CD4-positive, CD25-positive, alpha-beta regulatory T cell (primary cell): ENCODE data around the gene GALNT16. TPM values are rescaled to one million over a fixed set of nuclear protein-coding genes. Genes with fewer than 3 reads are reported as not detected.
A peak's percentile ranks its signal among the peaks of the same experiment; 100 is the strongest.

Source experiments
- ATAC-seq, 2 donors: fragments of 150-1000 bp; cut with Tn5 transposase; one replicate each; pipeline ENCODE4 v1.10.0; 2021; ENCODE audit warnings: low read depth in 2 of 2, moderate number of reproducible peaks in 2 of 2, moderate library complexity in 1 of 2
- DNase-seq, 3 donors: peaks; one replicate each; pipeline versions ENCODE4 v3.0.0 to v3.0.0-alpha.2; 2012 to 2022; ENCODE audit warnings: mixed read lengths in 1 of 3
- H3K27ac ChIP-seq: one replicate; pipeline ENCODE4 v1.7.0; 2013; ENCODE audit warnings: mild to moderate bottlenecking, low read length; ENCODE audit not compliant: insufficient read depth, poor library complexity, severe bottlenecking
- H3K27me3 ChIP-seq: one replicate; pipeline ENCODE4 v1.7.0; 2013; ENCODE audit warnings: low read length; ENCODE audit not compliant: control insufficient read depth, insufficient read depth
- H3K36me3 ChIP-seq: one replicate; pipeline ENCODE4 v1.7.0; 2013; ENCODE audit warnings: mild to moderate bottlenecking, low read length, moderate library complexity; ENCODE audit not compliant: control insufficient read depth, insufficient read depth
- H3K4me1 ChIP-seq: 2 replicates; pipeline ENCODE4 v1.7.0; 2013; ENCODE audit warnings: mild to moderate bottlenecking, low read length; ENCODE audit not compliant: insufficient read depth, control insufficient read depth, poor library complexity, severe bottlenecking
- H3K4me3 ChIP-seq: one replicate; pipeline ENCODE4 v1.7.0; 2013; ENCODE audit warnings: low read depth, mild to moderate bottlenecking, low read length, moderate library complexity
- H3K9me3 ChIP-seq, 2 experiments: 1 replicate in 1 of 2; 2 replicates in 1 of 2; pipeline ENCODE4 v1.7.0; 2013; ENCODE audit warnings: low read length in 2 of 2, mild to moderate bottlenecking in 1 of 2, moderate library complexity in 1 of 2; ENCODE audit not compliant: control insufficient read depth in 2 of 2
- H3K27ac Mint-ChIP-seq, 3 donors: one replicate each; pipeline ENCODE4 v1.8.0; 2020 to 2022; ENCODE audit warnings: mild to moderate bottlenecking in 3 of 3, mixed read lengths in 3 of 3, moderate library complexity in 2 of 3
- H3K27me3 Mint-ChIP-seq: one replicate; pipeline ENCODE4 v1.8.0; 2022; ENCODE audit warnings: mild to moderate bottlenecking, mixed read lengths
- H3K36me3 Mint-ChIP-seq: one replicate; pipeline ENCODE4 v1.8.0; 2020; ENCODE audit warnings: mixed read lengths
- H3K4me1 Mint-ChIP-seq, 4 donors: one replicate each; pipeline ENCODE4 v1.8.0; 2020 to 2022; ENCODE audit warnings: mixed read lengths in 4 of 4, mild to moderate bottlenecking in 1 of 4
- H3K4me3 Mint-ChIP-seq, 4 donors: one replicate each; pipeline ENCODE4 v1.8.0; 2020 to 2022; ENCODE audit warnings: mild to moderate bottlenecking in 4 of 4, mixed read lengths in 4 of 4, moderate library complexity in 3 of 4
- H3K9me3 Mint-ChIP-seq, 7 donors: one replicate each; pipeline ENCODE4 v1.8.0; 2020 to 2022; ENCODE audit warnings: mixed read lengths in 7 of 7, mild to moderate bottlenecking in 3 of 7, moderate library complexity in 2 of 7
- polyA plus RNA-seq, 4 donors: library from polyadenylated mRNA; unstranded; fragments of 300-500 nt; fragmentation: Illumina TruSeq; gene quantifications; one replicate each; pipeline ENCODE4 v1.2.3, GENCODE V29; 2021
- total RNA-seq: library from RNA; stranded (reverse); gene quantifications from one replicate; pipeline ENCODE4 v1.2.3, GENCODE V29; 2022

Gene GALNT16
- total and polyA plus RNA-seq, 5 donors from 2014 or later, result 0.05 TPM; not detected in 4

DNA sequence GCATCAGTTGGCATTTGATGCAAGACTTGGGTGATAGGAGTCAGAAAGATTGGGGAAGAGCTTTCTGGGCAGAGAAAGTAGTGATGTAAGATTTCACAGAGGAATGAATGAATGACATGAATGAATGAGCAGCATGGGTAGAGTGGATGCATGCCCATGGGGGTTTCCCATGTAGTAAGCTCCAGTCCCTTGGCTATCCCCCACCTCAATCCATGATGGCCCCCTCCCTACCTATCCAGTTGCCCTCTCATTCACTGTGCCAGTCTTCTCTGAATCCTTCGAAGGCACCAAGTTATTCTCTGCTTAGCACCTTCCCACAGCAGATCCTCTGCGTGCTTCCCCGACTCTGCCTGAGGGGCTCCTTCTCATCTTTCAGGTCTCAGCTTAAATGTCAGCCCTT is 106.1 kb downstream of the GALNT16 start:
- DNase-seq, result no peak
- H3K9me3 Mint-ChIP-seq, result no peaks in the 10 kb centered on the region
- H3K4me1 Mint-ChIP-seq, result no peaks in the 10 kb centered on the region
- ATAC-seq, result no peak
- no peak overlapping the region for H3K27ac Mint-ChIP-seq
- H3K36me3 Mint-ChIP-seq, result no peaks in the 10 kb centered on the region
- no peaks in the 10 kb centered on the region for H3K4me1 ChIP-seq
- no peaks in the 10 kb centered on the region for H3K9me3 ChIP-seq
- H3K36me3 ChIP-seq, result no peaks in the 10 kb centered on the region
- H3K4me3 ChIP-seq, result no peak overlapping the region
- H3K27ac ChIP-seq, result no peak overlapping the region
- H3K4me3 Mint-ChIP-seq, result no peak overlapping the region
- H3K27me3 ChIP-seq, result no peaks in the 10 kb centered on the region
- H3K27me3 Mint-ChIP-seq, result no peaks in the 10 kb centered on the region

- H3K27ac Mint-ChIP-seq, result no peak overlapping the region
- no peaks in the 10 kb centered on the region for H3K4me1 Mint-ChIP-seq
- Histone ChIP-seq H3K4me3 (no peak overlapping the region), H3K4me1 (no peaks in the 10 kb centered on the region), H3K36me3 (no peaks in the 10 kb centered on the region), H3K9me3 (no peaks in the 10 kb centered on the region), H3K27me3 (no peaks in the 10 kb centered on the region), H3K27ac (no peak overlapping the region)
- ATAC-seq (no peak), DNase-seq (no peak)
- H3K27me3 Mint-ChIP-seq, result no peaks in the 10 kb centered on the region
- no peaks in the 10 kb centered on the region for H3K9me3 Mint-ChIP-seq
- no peak overlapping the region for H3K4me3 Mint-ChIP-seq
- H3K36me3 Mint-ChIP-seq, result no peaks in the 10 kb centered on the region
Measured at GRCh38 chr14:69366761-69367160, 106.8 kb downstream of the GALNT16 start.

DNA sequence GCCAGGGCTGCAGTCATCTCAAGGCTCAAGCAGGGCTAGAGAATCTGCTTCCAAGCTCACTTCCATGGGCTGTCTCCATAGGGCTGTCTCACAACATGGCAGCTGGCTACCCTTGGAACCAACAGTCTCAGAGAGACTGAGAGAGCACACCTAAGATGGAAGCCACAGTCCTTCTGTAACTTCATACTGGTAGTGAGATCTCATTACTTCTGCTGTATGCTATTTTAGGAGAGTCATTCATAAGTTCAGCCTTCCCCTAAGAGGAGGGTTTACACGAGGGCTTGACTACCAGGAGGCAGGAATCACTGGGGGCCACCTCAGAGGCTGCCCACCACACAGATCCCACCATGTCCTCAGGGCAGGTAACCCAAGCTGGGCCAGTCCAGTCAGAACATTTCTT is 108.4 kb downstream of the GALNT16 start:
- H3K4me1 Mint-ChIP-seq, result no peaks in the 10 kb centered on the region
- Histone ChIP-seq H3K27me3 (no peaks in the 10 kb centered on the region), H3K4me3 (no peak overlapping the region), H3K36me3 (no peaks in the 10 kb centered on the region), H3K4me1 (no peaks in the 10 kb centered on the region), H3K27ac (no peak overlapping the region), H3K9me3 (no peaks in the 10 kb centered on the region)
- DNase-seq (no peak), ATAC-seq (no peak)
- no peaks in the 10 kb centered on the region for H3K27me3 Mint-ChIP-seq
- peaks cover 5% of the 10 kb centered on the region for H3K36me3 Mint-ChIP-seq
- H3K27ac Mint-ChIP-seq, result no peak overlapping the region
- H3K4me3 Mint-ChIP-seq, result no peak overlapping the region
- H3K9me3 Mint-ChIP-seq, result no peaks in the 10 kb centered on the region

- peaks cover 0 to 6% (median 0%) of the 10 kb centered on the region in 4 donors for H3K4me1 Mint-ChIP-seq
- peaks cover 3% of the 10 kb centered on the region for H3K36me3 ChIP-seq
- H3K9me3 Mint-ChIP-seq, result no peaks in the 10 kb centered on the region
- no peak overlapping the region for H3K27ac Mint-ChIP-seq
- no peak overlapping the region for H3K4me3 ChIP-seq
- H3K36me3 Mint-ChIP-seq, result peaks cover 10% of the 10 kb centered on the region
- no peak overlapping the region for H3K4me3 Mint-ChIP-seq
- no peaks in the 10 kb centered on the region for H3K27me3 Mint-ChIP-seq
- H3K27ac ChIP-seq, result no peak overlapping the region
- ATAC-seq (no peak), DNase-seq (no peak)
- H3K27me3 ChIP-seq, result no peaks in the 10 kb centered on the region
- no peaks in the 10 kb centered on the region for H3K4me1 ChIP-seq
- no peaks in the 10 kb centered on the region for H3K9me3 ChIP-seq
Measured at GRCh38 chr14:69370061-69370460, 110.1 kb downstream of the GALNT16 start.

GRCh38 chr14:69372146-69372545 is 112.2 kb downstream of the GALNT16 start:
- Histone ChIP-seq H3K4me1 (no peaks in the 10 kb centered on the region), H3K36me3 (peaks cover 24% of the 10 kb centered on the region), H3K27me3 (no peaks in the 10 kb centered on the region), H3K27ac (no peak overlapping the region), H3K9me3 (no peaks in the 10 kb centered on the region), H3K4me3 (no peak overlapping the region)
- H3K27me3 Mint-ChIP-seq, result no peaks in the 10 kb centered on the region
- H3K27ac Mint-ChIP-seq, result no peak overlapping the region
- ATAC-seq (no peak), DNase-seq (no peak)
- H3K4me3 Mint-ChIP-seq, result no peak overlapping the region
- H3K36me3 Mint-ChIP-seq, result peaks cover 29% of the 10 kb centered on the region
- peaks cover 0 to 6% (median 0%) of the 10 kb centered on the region in 7 donors for H3K9me3 Mint-ChIP-seq
- H3K4me1 Mint-ChIP-seq, result peaks cover 0 to 11% (median 0%) of the 10 kb centered on the region in 4 donors

DNA sequence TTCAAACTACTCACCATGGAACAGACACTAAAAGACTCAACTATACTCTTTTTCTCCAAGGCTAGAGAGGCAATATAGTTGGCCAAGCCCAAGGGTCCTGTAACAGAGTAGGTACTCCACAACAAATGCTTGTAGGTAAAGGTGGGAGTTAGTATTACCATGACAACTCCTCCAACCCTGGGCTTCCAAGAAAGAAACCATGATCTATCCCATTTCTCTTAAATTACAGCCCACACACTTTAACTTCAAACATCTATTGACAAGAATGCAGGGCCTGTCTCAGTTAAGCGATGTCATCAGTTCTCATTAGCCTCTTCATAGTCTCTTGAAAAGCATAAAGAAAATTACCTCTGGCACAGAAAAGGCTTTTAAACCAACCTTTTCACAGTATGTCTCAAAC is 113.1 kb downstream of the GALNT16 start:
- no peak for ATAC-seq

DNA sequence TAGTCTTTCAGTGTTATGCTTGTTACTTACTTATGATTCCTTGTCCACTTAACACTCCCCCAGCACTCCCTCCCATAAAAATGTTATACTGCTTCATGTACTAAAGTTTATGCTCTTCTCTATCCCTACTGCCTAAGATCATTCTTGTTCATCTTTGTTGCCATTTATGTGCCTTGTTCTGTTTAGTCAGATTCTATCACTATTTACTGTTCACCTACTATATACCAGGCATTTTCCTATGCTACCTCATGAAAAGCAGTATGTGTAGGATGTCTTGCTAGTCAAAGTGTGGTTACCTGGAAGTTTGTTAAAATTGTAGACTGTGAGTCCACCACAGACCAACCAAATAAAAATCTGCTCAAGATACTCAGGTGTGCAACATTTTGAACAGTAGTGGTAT is 114.3 kb downstream of the GALNT16 start:
- peaks cover 38% of the 10 kb centered on the region for H3K36me3 Mint-ChIP-seq
- Histone ChIP-seq H3K36me3 (peaks cover 32% of the 10 kb centered on the region), H3K9me3 (no peaks in the 10 kb centered on the region), H3K4me3 (no peak overlapping the region), H3K4me1 (no peaks in the 10 kb centered on the region), H3K27me3 (no peaks in the 10 kb centered on the region), H3K27ac (no peak overlapping the region)
- H3K27me3 Mint-ChIP-seq, result no peaks in the 10 kb centered on the region
- no peak overlapping the region for H3K4me3 Mint-ChIP-seq
- ATAC-seq (no peak), DNase-seq (no peak)
- peaks cover 0 to 6% (median 0%) of the 10 kb centered on the region in 7 donors for H3K9me3 Mint-ChIP-seq
- peak overlapping the region in 1 of 3 donors; percentile 26 for H3K27ac Mint-ChIP-seq
- H3K4me1 Mint-ChIP-seq, result peaks cover 0 to 16% (median 2%) of the 10 kb centered on the region in 4 donors

More for the DNA sequence above, 113.1 kb downstream of the GALNT16 start:
- Histone ChIP-seq H3K9me3 (no peaks in the 10 kb centered on the region), H3K27ac (no peak overlapping the region), H3K27me3 (no peaks in the 10 kb centered on the region), H3K4me3 (no peak overlapping the region), H3K4me1 (no peaks in the 10 kb centered on the region), H3K36me3 (peaks cover 26% of the 10 kb centered on the region)
- DNase-seq, result no peak
- Mint-ChIP-seq H3K9me3 (peaks cover 0 to 6% (median 0%) of the 10 kb centered on the region in 7 donors), H3K36me3 (peaks cover 33% of the 10 kb centered on the region), H3K27ac (peak overlapping the region in 1 of 3 donors; percentile 63), H3K4me1 (peaks cover 0 to 15% (median 0%) of the 10 kb centered on the region in 4 donors), H3K27me3 (no peaks in the 10 kb centered on the region), H3K4me3 (no peak overlapping the region)

DNA sequence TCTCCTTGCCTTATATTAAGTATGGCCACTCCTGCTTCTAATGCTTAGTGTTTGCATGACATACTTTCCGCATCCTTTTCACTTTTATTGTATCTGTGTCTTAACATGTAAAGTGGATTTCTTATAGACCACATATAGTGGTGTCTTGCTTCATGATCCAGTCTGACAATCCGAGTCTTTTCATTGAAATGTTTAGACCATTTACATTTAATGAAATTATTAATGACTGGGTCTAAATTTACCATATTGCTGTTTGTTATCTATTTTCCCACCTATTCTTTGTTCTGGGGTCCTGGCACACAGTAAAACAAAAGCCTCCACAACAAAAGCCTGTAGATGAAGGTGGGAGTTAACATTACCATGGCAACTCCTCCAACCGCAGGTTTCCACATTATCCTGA is 115.2 kb downstream of the GALNT16 start:
- no peaks in the 10 kb centered on the region for H3K9me3 ChIP-seq
- H3K27ac ChIP-seq, result no peak overlapping the region
- H3K4me3 Mint-ChIP-seq, result no peak overlapping the region
- H3K4me3 ChIP-seq, result no peak overlapping the region
- H3K36me3 Mint-ChIP-seq, result peaks cover 38% of the 10 kb centered on the region
- no peaks in the 10 kb centered on the region for H3K4me1 ChIP-seq
- H3K27me3 ChIP-seq, result no peaks in the 10 kb centered on the region
- ATAC-seq, result no peak
- DNase-seq, result no peak
- H3K36me3 ChIP-seq, result peaks cover 41% of the 10 kb centered on the region
- H3K4me1 Mint-ChIP-seq, result peaks cover 0 to 16% (median 2%) of the 10 kb centered on the region in 4 donors
- no peaks in the 10 kb centered on the region for H3K27me3 Mint-ChIP-seq
- peaks cover 0 to 6% (median 0%) of the 10 kb centered on the region in 7 donors for H3K9me3 Mint-ChIP-seq
- H3K27ac Mint-ChIP-seq, result no peak overlapping the region
